ENCODE data around the gene KRT26. TPM values are rescaled to one million over a fixed set of nuclear protein-coding genes. Genes with fewer than 3 reads are reported as not detected.

Gene KRT26
- polyA plus RNA-seq, 1 donor (not counting 4 experiments of a cell fraction or from before 2014, with no cell fraction given) = not detected

DNA sequence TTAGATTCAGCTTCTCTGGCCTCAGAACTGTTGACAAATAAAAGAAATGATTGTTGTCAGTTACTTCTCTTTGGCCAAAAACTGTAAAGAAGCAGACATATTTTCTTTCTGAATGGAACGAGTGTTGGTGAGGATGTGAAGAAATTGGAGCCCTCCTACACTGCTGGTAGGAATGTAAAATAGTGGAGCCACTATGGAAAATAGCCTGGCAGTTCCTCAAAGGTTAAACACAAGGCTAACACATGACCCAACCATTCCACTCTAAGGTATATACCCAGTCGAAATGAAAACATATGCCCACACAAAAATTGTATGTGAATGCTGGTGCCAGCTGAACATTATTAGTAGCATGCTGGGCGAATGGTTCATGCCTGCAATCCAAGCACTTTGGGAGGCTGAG lies 54.2 kb downstream of the KRT26 start:
- Histone ChIP-seq H3K9ac (ENCODE audit: control insufficient read depth, extremely low read depth, insufficient read depth, low read length) (no peak overlapping the region), H3K27me3 (ENCODE audit: control insufficient read depth, extremely low read depth, insufficient read depth, low read length) (no peaks in the 10 kb centered on the region), H3K4me1 (ENCODE audit: control insufficient read depth, extremely low read depth, insufficient read depth, low read length) (no peaks in the 10 kb centered on the region), H3K4me3 (ENCODE audit: control insufficient read depth in 2 of 3, extremely low read depth in 1 of 3, insufficient read depth in 2 of 3, low read depth in 1 of 3, low read length in 3 of 3) (no peak overlapping the region), H3K36me3 (ENCODE audit: control insufficient read depth in 2 of 2, extremely low read depth in 1 of 2, insufficient read depth in 2 of 2, low read length in 2 of 2) (no peaks in the 10 kb centered on the region), H3K4me2 (ENCODE audit: control insufficient read depth, extremely low read depth, insufficient read depth, low read depth, low read length) (no peak overlapping the region), H3K79me2 (ENCODE audit: control insufficient read depth, insufficient read depth, low read length) (no peaks in the 10 kb centered on the region), H3K9me1 (ENCODE audit: control insufficient read depth, extremely low read depth, insufficient read depth, low read length) (no peaks in the 10 kb centered on the region), H2AFZ (ENCODE audit: control insufficient read depth, low read length) (no peak overlapping the region), H4K20me1 (ENCODE audit: control insufficient read depth, extremely low read depth, insufficient read depth, low read length) (no peaks in the 10 kb centered on the region), H3K27ac (ENCODE audit: control insufficient read depth, insufficient read depth, low read length) (no peak overlapping the region), H3K9me3 (ENCODE audit: control insufficient read depth, low read depth, low read length) (no peaks in the 10 kb centered on the region)
- FAIRE-seq (no peak), DNase-seq (ENCODE audit: low read depth, low spot score) (no peak)
- dilution Hi-C loops (cut with MboI; ENCODE audit: extremely low pct_ligation_motif_present, low sequenced_read_pairs) = no loop called here
- no peak for TF ChIP-seq EZH2 (IDR thresholded peaks at IDR 0.05; ENCODE audit: low read length)
- TF ChIP-seq, protein P1, sequence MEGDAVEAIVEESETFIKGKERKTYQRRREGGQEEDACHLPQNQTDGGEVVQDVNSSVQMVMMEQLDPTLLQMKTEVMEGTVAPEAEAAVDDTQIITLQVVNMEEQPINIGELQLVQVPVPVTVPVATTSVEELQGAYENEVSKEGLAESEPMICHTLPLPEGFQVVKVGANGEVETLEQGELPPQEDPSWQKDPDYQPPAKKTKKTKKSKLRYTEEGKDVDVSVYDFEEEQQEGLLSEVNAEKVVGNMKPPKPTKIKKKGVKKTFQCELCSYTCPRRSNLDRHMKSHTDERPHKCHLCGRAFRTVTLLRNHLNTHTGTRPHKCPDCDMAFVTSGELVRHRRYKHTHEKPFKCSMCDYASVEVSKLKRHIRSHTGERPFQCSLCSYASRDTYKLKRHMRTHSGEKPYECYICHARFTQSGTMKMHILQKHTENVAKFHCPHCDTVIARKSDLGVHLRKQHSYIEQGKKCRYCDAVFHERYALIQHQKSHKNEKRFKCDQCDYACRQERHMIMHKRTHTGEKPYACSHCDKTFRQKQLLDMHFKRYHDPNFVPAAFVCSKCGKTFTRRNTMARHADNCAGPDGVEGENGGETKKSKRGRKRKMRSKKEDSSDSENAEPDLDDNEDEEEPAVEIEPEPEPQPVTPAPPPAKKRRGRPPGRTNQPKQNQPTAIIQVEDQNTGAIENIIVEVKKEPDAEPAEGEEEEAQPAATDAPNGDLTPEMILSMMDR (optimal IDR thresholded peaks at IDR 0.05 in 1 of 3, IDR thresholded peaks at IDR 0.05 in 1 of 3, conservative IDR thresholded peaks at IDR 0.05 in 1 of 3; ENCODE audit: extremely low read depth in 1 of 3, insufficient read depth in 2 of 3, low read length in 3 of 3) = no peak

Other genes starting within 250 kb of the KRT26 start
- gene CCR7, start 206.7 kb downstream of the KRT26 start, polyA plus RNA-seq = 0.06 to 0.63 TPM (median 0.16 TPM) in 3 replicates
- gene SMARCE1, start 124.4 kb downstream of the KRT26 start, polyA plus RNA-seq = 38.9 to 60.6 TPM (median 58.4 TPM) in 3 replicates
- 0.45 to 0.76 TPM (median 0.49 TPM) in 3 replicates for gene KRT222, start 107.0 kb downstream of the KRT26 start, polyA plus RNA-seq
- 1.0 to 1.8 TPM (median 1.3 TPM) in 3 replicates for gene KRT24, start 68.4 kb downstream of the KRT26 start, polyA plus RNA-seq
- not detected in 3 replicates for gene KRT25, start 16.9 kb downstream of the KRT26 start, polyA plus RNA-seq
- 0.05 TPM in 1 of 3 replicates, not detected in the others for gene KRT27, start 10.3 kb upstream of the KRT26 start, polyA plus RNA-seq
- gene KRT28, start 27.8 kb upstream of the KRT26 start, polyA plus RNA-seq = not detected in 3 replicates
- gene KRT10, start 50.4 kb upstream of the KRT26 start, polyA plus RNA-seq = 27.2 to 67.9 TPM (median 66.2 TPM) in 3 replicates
- not detected in 3 replicates for gene KRT12, start 95.0 kb upstream of the KRT26 start, polyA plus RNA-seq
- gene KRT20, start 113.0 kb upstream of the KRT26 start, polyA plus RNA-seq = not detected in 3 replicates
- gene KRT23, start 165.4 kb upstream of the KRT26 start, polyA plus RNA-seq = 8.2 to 14.4 TPM (median 9.3 TPM) in 3 replicates
- gene KRT39, start 194.7 kb upstream of the KRT26 start, polyA plus RNA-seq = 0.05 TPM in 1 of 3 replicates, not detected in the others
- gene KRT40, start 212.1 kb upstream of the KRT26 start, polyA plus RNA-seq = 0.03 TPM in 2 of 3 replicates, not detected in the other
- gene KRTAP3-3, start 222.0 kb upstream of the KRT26 start, polyA plus RNA-seq = not detected in 3 replicates
- not detected in 3 replicates for gene KRTAP3-2, start 227.7 kb upstream of the KRT26 start, polyA plus RNA-seq
- gene KRTAP3-1, start 236.9 kb upstream of the KRT26 start, polyA plus RNA-seq = not detected in 3 replicates

All from keratinocyte (primary cell).